ENCODE data around the gene EZH1.

EZH1 gene

GRCh38 chr17:42783791-42784138 is 38.9 kb upstream of the EZH1 start:
- H3K4me3 ChIP-seq (ENCODE audit: low read depth, low read length) = no peak overlapping the region
- no peak for DNase-seq (ENCODE audit: low read depth)
- TF ChIP-seq, protein P1, sequence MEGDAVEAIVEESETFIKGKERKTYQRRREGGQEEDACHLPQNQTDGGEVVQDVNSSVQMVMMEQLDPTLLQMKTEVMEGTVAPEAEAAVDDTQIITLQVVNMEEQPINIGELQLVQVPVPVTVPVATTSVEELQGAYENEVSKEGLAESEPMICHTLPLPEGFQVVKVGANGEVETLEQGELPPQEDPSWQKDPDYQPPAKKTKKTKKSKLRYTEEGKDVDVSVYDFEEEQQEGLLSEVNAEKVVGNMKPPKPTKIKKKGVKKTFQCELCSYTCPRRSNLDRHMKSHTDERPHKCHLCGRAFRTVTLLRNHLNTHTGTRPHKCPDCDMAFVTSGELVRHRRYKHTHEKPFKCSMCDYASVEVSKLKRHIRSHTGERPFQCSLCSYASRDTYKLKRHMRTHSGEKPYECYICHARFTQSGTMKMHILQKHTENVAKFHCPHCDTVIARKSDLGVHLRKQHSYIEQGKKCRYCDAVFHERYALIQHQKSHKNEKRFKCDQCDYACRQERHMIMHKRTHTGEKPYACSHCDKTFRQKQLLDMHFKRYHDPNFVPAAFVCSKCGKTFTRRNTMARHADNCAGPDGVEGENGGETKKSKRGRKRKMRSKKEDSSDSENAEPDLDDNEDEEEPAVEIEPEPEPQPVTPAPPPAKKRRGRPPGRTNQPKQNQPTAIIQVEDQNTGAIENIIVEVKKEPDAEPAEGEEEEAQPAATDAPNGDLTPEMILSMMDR (IDR thresholded peaks at IDR 0.05; ENCODE audit: low read depth, low read length, missing control alignments) = no peak

GRCh38 chr17:42783062-42783790 is 38.4 kb upstream of the EZH1 start:
- no peak for DNase-seq (ENCODE audit: low read depth)
- TF ChIP-seq, protein P1 (IDR thresholded peaks at IDR 0.05; ENCODE audit: low read depth, low read length, missing control alignments) = no peak
- no peak overlapping the region for H3K4me3 ChIP-seq (ENCODE audit: low read depth, low read length)

DNA sequence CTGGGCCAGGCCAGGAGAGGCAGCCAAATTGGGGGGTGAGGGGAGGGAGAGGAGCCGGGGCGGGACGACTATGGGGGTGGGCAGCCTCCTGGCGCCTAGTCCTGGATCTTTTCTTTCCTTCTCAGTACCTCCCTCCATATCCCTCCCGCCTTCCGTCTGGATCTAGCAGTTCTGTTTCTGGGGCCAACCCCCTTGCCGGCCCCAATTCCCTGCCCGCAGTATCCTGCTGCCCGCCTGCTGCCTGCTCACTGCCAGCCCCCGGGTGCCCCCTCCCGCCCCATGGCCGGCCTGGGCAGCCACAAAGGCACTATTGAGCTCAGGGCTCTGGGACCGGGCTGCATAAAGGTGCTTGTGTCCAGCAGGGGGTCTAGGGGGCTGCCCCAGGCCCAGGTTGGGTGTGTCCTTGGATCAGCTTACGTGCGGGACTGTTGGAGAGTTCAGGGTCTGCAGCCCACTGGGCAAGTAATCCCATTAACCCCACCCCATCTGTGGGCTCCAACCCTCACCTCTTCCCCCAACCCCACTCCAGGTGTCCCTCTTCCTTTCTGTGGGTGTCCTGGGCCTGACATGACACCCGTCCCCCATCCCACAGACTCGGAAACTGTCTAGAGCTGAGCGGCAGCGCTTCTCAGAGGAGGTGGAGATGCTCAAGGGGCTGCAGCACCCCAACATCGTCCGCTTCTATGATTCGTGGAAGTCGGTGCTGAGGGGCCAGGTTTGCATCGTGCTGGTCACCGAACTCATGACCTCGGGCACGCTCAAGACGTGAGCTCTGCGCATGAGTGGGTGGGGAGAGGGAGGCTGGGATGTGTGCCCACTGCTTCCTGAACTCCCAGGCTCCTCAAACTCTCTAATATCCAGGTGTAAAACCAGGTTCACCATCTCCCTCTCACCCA is 37.6 kb upstream of the EZH1 start:
- TF ChIP-seq, protein P1 (IDR thresholded peaks at IDR 0.05; ENCODE audit: low read depth, low read length, missing control alignments) = no peak
- no peak for DNase-seq (ENCODE audit: low read depth)
- H3K4me3 ChIP-seq (ENCODE audit: low read depth, low read length) = no peak overlapping the region

DNA sequence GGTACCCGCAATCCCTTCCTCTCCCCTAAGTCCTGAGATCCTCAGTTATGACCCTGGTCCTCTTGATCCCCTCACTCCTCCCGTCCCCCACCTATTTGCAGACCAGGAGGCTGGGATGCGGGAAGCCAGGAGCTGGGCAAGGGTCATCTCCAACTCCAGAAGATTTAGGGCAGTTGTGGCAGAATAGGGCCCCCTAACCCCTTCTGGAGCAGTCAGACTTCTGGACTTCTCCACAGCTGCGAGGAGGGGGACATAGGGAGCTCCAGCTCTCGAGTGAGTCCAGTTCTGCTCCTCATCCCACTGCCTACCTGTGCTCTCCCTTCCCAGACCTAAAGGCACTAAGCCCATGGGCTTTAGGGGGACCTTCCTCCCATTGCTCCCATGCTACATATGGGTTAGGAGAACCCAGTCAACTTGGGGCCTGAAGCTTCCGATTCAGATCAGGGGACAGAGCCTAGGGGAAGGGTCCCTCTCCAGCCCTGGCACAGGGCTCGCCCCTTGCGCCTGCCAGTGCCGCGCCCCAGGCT is 36.9 kb upstream of the EZH1 start:
- no peak overlapping the region for H3K4me3 ChIP-seq (ENCODE audit: low read depth, low read length)
- TF ChIP-seq, protein P1 (IDR thresholded peaks at IDR 0.05; ENCODE audit: low read depth, low read length, missing control alignments) = no peak
- DNase-seq (ENCODE audit: low read depth) = no peak

- no peak overlapping the region for H3K4me3 ChIP-seq (ENCODE audit: low read depth, low read length)
- TF ChIP-seq, protein P1 (IDR thresholded peaks at IDR 0.05; ENCODE audit: low read depth, low read length, missing control alignments) = no peak
- no peak for DNase-seq (ENCODE audit: low read depth)
These were observed 36.2 kb upstream of the EZH1 start for GRCh38 chr17:42780851-42781638.

DNA sequence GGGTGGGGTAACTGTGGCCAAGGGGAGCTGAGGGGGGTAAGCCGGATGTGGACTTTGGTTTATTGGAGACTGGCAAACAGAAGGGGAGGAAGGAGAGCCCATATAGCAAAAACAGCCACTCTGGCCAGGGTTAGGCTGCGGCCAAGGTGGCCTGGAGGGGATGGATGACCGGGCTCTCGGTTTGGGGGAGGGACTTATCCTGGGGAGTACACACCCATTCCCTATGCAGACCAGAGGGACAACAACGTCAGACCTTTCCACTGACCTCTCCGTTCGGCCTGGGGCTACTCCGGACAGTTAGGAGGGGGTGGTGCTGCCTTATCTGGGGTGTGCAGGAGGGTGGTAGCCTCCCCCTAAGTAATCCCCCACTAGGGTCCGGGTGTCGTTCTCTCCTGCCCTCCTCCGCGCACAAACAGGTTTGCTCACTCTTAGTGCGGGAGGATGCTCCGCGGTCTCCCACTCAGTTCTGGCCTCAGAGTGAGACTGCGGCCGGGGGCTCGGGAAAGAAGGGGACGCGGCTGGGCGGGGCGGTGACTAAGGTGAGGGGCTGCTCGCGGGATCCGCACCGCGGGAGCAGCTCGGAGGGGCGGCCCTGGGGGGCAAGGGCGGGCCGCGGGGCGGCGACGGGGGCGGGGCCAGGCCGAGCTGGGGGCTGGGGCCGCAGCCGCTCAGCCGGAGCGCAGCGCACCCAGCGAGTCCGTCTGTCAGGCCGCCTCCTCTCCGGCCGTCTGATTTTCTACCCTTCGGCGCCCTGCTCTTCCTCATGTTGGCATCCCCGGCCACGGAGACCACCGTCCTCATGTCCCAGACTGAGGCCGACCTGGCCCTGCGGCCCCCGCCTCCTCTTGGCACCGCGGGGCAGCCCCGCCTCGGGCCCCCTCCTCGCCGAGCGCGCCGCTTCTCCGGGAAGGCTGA is 35.4 kb upstream of the EZH1 start, which contains the start of gene WNK4:
Gene WNK4, plus strand, starts transcription at position 675 of the 915 bp plus-strand sequence. Its CDS starts 89 bp downstream, at position 764.
- no peak within 1 kb of the TSS for H3K4me3 ChIP-seq (ENCODE audit: low read depth, low read length)
- no peak for DNase-seq (ENCODE audit: low read depth)
- TF ChIP-seq, protein P1 (IDR thresholded peaks at IDR 0.05; ENCODE audit: low read depth, low read length, missing control alignments) = no peak
